ENCODE measurements around the gene TBPL1. TPM values are rescaled to one million over a fixed set of nuclear protein-coding genes. Genes with fewer than 3 reads are reported as not detected.

Gene TBPL1
- total RNA-seq, 1 experiment from 2014 or later, result 40.9 TPM

DNA sequence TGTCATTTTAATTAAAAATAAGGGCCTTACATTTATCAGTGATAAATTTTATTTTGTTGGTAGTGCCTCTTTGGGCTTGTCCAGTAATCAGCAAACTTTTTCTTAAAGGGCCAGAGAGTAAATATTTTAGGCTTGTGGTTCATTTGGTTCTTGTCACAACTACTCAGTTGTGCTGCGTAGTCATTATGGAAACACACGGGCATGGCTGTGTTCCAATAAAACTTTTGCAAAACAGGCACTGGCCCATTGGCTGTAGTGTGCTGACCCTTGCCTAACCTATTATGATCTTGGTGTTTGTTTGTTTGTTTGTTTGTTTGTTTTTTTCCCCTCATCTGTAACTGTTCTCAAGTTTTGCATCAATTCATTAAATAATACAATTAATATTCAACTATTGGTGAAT lies 19.4 kb downstream of the TBPL1 start:
- intact Hi-C loops (cut with micrococcal nuclease), result loop anchor here (2.0 kb wide), 1 partner anchor 48 kb away; no protein-coding TSS in a partner anchor
- DNase-seq (ENCODE audit: unreplicated experiment), result no peak
- BruUV-seq (replicated peaks), result no TSS peak
- no peaks in the 10 kb centered on the region for H3K27me3 Mint-ChIP-seq (ENCODE audit: insufficient read depth, unreplicated experiment)
- no peaks in the 10 kb centered on the region for H3K9me3 Mint-ChIP-seq (ENCODE audit: unreplicated experiment)
- TF ChIP-seq, protein P1, sequence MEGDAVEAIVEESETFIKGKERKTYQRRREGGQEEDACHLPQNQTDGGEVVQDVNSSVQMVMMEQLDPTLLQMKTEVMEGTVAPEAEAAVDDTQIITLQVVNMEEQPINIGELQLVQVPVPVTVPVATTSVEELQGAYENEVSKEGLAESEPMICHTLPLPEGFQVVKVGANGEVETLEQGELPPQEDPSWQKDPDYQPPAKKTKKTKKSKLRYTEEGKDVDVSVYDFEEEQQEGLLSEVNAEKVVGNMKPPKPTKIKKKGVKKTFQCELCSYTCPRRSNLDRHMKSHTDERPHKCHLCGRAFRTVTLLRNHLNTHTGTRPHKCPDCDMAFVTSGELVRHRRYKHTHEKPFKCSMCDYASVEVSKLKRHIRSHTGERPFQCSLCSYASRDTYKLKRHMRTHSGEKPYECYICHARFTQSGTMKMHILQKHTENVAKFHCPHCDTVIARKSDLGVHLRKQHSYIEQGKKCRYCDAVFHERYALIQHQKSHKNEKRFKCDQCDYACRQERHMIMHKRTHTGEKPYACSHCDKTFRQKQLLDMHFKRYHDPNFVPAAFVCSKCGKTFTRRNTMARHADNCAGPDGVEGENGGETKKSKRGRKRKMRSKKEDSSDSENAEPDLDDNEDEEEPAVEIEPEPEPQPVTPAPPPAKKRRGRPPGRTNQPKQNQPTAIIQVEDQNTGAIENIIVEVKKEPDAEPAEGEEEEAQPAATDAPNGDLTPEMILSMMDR (IDR thresholded peaks at IDR 0.05; ENCODE audit: unreplicated experiment), result no peak
- H3K4me1 Mint-ChIP-seq (ENCODE audit: insufficient read depth, unreplicated experiment), result peaks cover 10% of the 10 kb centered on the region
- H3K36me3 Mint-ChIP-seq (ENCODE audit: insufficient read depth, unreplicated experiment), result no peaks in the 10 kb centered on the region
- ChIA-PET POLR2A (interaction anchor here (0.7 to 1.9 kb wide), 6 partner anchors 18 to 125 kb away, joined by 3 to 12 read pairs (median 6); partner anchors contain the start of gene TBPL1), CTCF (interaction anchor here (0.6 to 2.8 kb wide), 33 partner anchors 7 to 1446 kb away, joined by 3 to 179 read pairs (median 5); no protein-coding TSS in a partner anchor)
- H3K4me3 Mint-ChIP-seq (ENCODE audit: unreplicated experiment), result no peak overlapping the region
- no peak overlapping the region for H3K27ac Mint-ChIP-seq (ENCODE audit: low read depth, unreplicated experiment)

DNA sequence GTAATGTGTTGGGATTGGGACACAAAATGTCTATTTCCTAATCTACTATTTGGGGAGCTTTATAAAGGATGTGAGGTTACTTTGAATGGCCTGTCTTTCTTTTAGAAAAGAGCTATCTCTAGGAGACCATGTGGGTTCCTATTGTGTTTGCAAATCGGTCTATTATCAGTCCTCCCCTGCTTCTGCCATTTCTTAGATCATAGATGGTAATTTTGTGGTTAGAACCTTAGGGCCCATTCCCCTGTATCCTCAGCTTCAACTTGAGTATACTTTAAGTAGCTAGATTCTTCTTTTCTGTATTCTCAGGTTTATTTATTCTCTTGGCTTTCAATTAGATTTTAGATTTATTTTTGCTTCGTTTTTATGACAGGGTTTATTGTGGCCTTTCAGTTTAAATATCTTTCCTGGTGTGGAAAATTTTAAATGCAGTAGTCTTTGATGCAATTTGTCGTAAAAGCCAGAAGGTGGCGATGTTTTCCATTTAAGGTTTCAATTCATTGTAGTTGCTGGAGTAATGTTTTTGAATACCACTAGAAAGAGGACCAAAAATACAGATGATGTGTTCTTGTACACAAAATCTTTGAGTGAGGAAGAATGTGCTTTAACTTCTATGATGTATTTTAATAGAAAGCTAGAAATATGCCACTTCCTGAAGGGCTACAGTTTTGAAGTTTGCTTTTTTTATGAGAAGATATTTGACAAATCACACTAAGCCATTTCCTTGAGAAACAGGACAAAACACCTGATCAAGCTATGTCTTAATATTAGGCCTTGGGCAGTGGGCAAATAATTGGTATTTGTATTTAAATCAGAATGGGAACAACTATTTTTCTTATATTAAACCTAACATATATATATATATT lies 20.3 kb downstream of the TBPL1 start:
- Mint-ChIP-seq H3K4me3 (ENCODE audit: unreplicated experiment) (no peak overlapping the region), H3K9me3 (ENCODE audit: unreplicated experiment) (no peaks in the 10 kb centered on the region), H3K27ac (ENCODE audit: low read depth, unreplicated experiment) (no peak overlapping the region), H3K36me3 (ENCODE audit: insufficient read depth, unreplicated experiment) (no peaks in the 10 kb centered on the region), H3K4me1 (ENCODE audit: insufficient read depth, unreplicated experiment) (peaks cover 13% of the 10 kb centered on the region), H3K27me3 (ENCODE audit: insufficient read depth, unreplicated experiment) (no peaks in the 10 kb centered on the region)
- intact Hi-C loops (cut with micrococcal nuclease), result loop anchor here (1.0 to 2.0 kb wide), 3 partner anchors 49 to 124 kb away; no protein-coding TSS in a partner anchor
- TF ChIP-seq, protein P1 (IDR thresholded peaks at IDR 0.05; ENCODE audit: unreplicated experiment), result peak; percentile 38
- ChIA-PET CTCF (interaction anchor here (0.6 to 2.8 kb wide), 53 partner anchors 8 to 1447 kb away, joined by 3 to 179 read pairs (median 4); partner anchors contain the start of gene SLC2A12), POLR2A (interaction anchor here (0.6 to 2.8 kb wide), 15 partner anchors 15 to 1159 kb away, joined by 3 to 12 read pairs (median 3); partner anchors contain the start of genes RPS12 and TBPL1)
- no TSS peak for BruUV-seq (replicated peaks)
- peak; percentile 67 for DNase-seq (ENCODE audit: unreplicated experiment)

DNA sequence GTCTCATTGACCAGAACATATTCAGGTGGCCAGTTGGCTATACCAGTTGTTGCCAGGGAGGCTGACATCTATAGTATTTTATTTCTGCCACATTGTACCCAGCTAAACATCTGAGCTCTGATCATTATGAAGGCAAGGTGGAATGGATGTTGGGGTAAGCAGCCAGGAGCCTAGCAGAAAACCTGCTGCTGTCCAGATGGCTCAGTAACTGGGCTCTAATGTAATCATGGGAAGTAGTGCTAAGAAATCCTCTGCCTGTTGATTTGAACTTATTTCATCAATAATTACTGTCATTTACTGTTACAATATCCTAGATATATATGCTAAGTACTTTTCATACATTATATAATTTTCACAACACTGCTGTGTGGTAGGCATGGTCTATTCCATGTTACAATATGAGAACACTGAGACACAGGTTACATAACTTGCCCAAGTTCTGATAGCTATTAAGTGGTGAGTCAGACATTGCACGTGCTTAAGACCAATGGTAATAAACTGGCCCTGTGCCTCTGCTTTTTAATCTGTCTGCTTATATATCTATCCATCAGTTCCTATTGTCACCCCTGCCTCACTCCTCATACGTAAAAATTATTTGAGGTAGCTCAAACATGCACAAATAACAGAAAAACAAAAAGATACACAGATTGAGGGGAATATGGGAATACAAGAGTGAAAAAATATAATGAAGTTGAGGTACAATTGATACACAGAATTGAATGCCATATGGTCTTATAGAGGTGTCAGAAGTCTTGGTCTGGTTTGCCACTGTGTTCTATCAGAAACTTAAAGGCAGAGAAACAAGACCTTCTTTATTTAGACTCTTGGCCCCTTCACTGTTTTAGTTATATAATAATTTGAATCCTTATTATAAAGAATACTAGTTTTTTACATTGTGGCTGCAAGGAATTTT lies 25.2 kb downstream of the TBPL1 start:
- BruUV-seq (replicated peaks), result no TSS peak
- ChIA-PET POLR2A (interaction anchor here (0.8 to 3.4 kb wide), 12 partner anchors 10 to 1471 kb away, joined by 3 to 35 read pairs (median 5); partner anchors contain the start of genes SLC2A12 and TBPL1), CTCF (interaction anchor here (0.6 to 5.2 kb wide), 9 partner anchors 24 to 120 kb away, joined by 3 to 84 read pairs (median 4); no protein-coding TSS in a partner anchor)
- peak; percentile 74 for DNase-seq (ENCODE audit: unreplicated experiment)
- Mint-ChIP-seq H3K9me3 (ENCODE audit: unreplicated experiment) (no peaks in the 10 kb centered on the region), H3K4me3 (ENCODE audit: unreplicated experiment) (no peak overlapping the region), H3K36me3 (ENCODE audit: insufficient read depth, unreplicated experiment) (peaks cover 18% of the 10 kb centered on the region), H3K27me3 (ENCODE audit: insufficient read depth, unreplicated experiment) (no peaks in the 10 kb centered on the region), H3K4me1 (ENCODE audit: insufficient read depth, unreplicated experiment) (peaks cover 17% of the 10 kb centered on the region), H3K27ac (ENCODE audit: low read depth, unreplicated experiment) (no peak overlapping the region)
- TF ChIP-seq, protein P1 (IDR thresholded peaks at IDR 0.05; ENCODE audit: unreplicated experiment), result no peak
- intact Hi-C loops (cut with micrococcal nuclease), result loop anchor here (2.0 kb wide), 1 partner anchor 25 kb away; the partner anchor contains the start of gene TBPL1

Measured in MCF 10A (cell line).